Upper lobe of left lung (tissue), 4 donors: Measurements from ENCODE around the gene APC2.

Experiments used
- EP300 ChIP-seq, 4 donors: sonication (generic); formaldehyde crosslinking; IDR thresholded peaks; one replicate each; pipeline ENCODE4 v1.5.1; 2017; ENCODE audit warnings: antibody characterized with exemption in 4 of 4, control low read depth in 2 of 4
- POLR2A ChIP-seq, 4 donors: fragments of 450-650 bp; IDR thresholded peaks; one replicate each; pipeline ENCODE4 v1.5.1; 2016 to 2017; ENCODE audit warnings: antibody characterized with exemption in 4 of 4, mild to moderate bottlenecking in 2 of 4
- TF ChIP-seq, protein P1 (sequence below), 6 experiments: fragments of 450-650 bp in 4 of 6; fragments of 200-600 bp in 2 of 6; sonication (generic) in 2 of 6; IDR thresholded peaks; one replicate each; pipeline ENCODE4 v1.5.1; 2016 to 2019; ENCODE audit warnings: antibody characterized with exemption in 6 of 6

DNA sequence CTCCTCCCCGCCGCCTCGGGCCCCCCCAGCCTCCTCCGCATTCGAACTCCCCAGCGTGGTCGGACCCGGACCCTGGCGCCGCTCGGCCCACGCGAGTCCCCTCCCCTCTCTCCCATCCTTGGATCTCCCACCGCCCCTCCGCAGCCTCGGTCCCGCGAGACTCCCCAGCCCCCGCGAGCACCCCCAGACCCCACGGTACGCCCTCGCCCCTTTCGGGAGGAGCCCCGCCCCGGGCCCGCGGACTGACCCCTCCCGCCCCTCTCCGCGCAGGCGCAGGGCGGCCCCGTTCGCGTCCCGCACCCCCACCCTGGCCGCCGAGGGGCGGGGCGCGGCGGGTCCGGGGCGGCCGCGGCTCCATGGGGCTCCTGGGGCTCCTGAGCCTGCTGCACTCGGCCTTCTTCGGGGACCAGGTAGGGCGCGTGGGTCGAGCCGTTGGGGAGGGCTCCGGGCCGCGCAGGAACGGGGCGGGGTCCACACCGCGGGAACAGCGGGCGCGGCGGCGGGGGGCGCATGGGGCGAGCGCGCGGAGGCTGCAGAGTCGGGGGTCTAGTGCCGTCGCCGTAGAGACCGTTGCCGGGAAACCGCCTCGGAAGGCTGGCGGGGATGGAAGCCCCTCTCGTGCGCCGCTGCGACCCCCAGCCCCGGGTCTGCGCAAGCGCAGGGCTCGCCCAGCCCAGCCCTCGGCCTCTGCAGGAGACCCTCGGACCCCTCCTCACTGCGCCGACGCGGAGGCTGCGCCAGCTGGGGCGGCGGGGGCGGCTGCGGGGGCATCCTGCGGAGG, 3.8 kb upstream of the APC2 start:
- TF ChIP-seq, protein P1, sequence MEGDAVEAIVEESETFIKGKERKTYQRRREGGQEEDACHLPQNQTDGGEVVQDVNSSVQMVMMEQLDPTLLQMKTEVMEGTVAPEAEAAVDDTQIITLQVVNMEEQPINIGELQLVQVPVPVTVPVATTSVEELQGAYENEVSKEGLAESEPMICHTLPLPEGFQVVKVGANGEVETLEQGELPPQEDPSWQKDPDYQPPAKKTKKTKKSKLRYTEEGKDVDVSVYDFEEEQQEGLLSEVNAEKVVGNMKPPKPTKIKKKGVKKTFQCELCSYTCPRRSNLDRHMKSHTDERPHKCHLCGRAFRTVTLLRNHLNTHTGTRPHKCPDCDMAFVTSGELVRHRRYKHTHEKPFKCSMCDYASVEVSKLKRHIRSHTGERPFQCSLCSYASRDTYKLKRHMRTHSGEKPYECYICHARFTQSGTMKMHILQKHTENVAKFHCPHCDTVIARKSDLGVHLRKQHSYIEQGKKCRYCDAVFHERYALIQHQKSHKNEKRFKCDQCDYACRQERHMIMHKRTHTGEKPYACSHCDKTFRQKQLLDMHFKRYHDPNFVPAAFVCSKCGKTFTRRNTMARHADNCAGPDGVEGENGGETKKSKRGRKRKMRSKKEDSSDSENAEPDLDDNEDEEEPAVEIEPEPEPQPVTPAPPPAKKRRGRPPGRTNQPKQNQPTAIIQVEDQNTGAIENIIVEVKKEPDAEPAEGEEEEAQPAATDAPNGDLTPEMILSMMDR (IDR thresholded peaks at IDR 0.05): no peak
- no peak for TF ChIP-seq EP300 (IDR thresholded peaks at IDR 0.05)
- TF ChIP-seq POLR2A (IDR thresholded peaks at IDR 0.05): no peak
